HepG2 (cell line): ENCODE measurements around the gene ACTN3. TPM values are rescaled to one million over a fixed set of nuclear protein-coding genes. Genes with fewer than 3 reads are reported as not detected.

Source experiments
- CERS6 ChIP-seq: sonication (generic); formaldehyde crosslinking; IDR thresholded peaks from 2 replicates; pipeline ENCODE4 v1.5.0; 2020; ENCODE audit warnings: missing genetic modification reagents
- CREB3 ChIP-seq: sonication (generic); formaldehyde crosslinking; IDR thresholded peaks from 2 replicates; pipeline ENCODE4 v1.5.0; 2020; ENCODE audit warnings: missing genetic modification reagents
- MIXL1 ChIP-seq: IDR thresholded peaks from 2 replicates; pipeline ENCODE4 v1.6.1; 2016
- MLXIP ChIP-seq: sonication (generic); formaldehyde crosslinking; IDR thresholded peaks from 2 replicates; pipeline ENCODE4 v1.9.0; 2021; ENCODE audit warnings: missing genetic modification reagents, borderline replicate concordance
- PRDM10 ChIP-seq: sonication (generic); formaldehyde crosslinking; IDR thresholded peaks from 2 replicates; pipeline ENCODE4 v1.4.0; 2020; ENCODE audit warnings: low read depth, missing genetic modification reagents
- SOX13 ChIP-seq, 3 experiments: fragments of 450-650 bp in 1 of 3; sonication (generic) in 1 of 3; formaldehyde crosslinking in 1 of 3; IDR thresholded peaks in 2 of 3; conservative IDR thresholded peaks in 1 of 3; 2 replicates each; pipeline versions ENCODE4 v1.5.0 to v1.6.1; 2016 to 2020; ENCODE audit warnings: antibody characterized with exemption in 1 of 3, mild to moderate bottlenecking in 1 of 3, missing compliant biosample characterization in 1 of 3, missing genetic modification reagents in 1 of 3, moderate library complexity in 1 of 3
- SOX5 ChIP-seq: IDR thresholded peaks from 2 replicates; pipeline ENCODE4 v1.6.1; 2016; ENCODE audit warnings: borderline replicate concordance
- SP2 ChIP-seq: sonication (generic); formaldehyde crosslinking; IDR thresholded peaks from 2 replicates; pipeline ENCODE4 v1.5.1; 2020; ENCODE audit warnings: mild to moderate bottlenecking, missing genetic modification reagents
- TAF1 ChIP-seq: sonication (generic); formaldehyde crosslinking; IDR thresholded peaks from 2 replicates; pipeline ENCODE4 v1.4.0; 2020; ENCODE audit warnings: missing genetic modification reagents
- TCF7L2 ChIP-seq: IDR thresholded peaks from 2 replicates; pipeline ENCODE4 v1.6.1; 2011; ENCODE audit warnings: mild to moderate bottlenecking, low read depth, low read length, moderate library complexity
- TEAD2 ChIP-seq: sonication (generic); formaldehyde crosslinking; IDR thresholded peaks from 2 replicates; pipeline ENCODE4 v1.9.0; 2021; ENCODE audit warnings: missing genetic modification reagents
- TOPORS ChIP-seq: sonication (generic); formaldehyde crosslinking; IDR thresholded peaks from 2 replicates; pipeline ENCODE4 v1.8.0; 2023; ENCODE audit warnings: mild to moderate bottlenecking, missing genetic modification reagents
- ZNF441 ChIP-seq: sonication (generic); formaldehyde crosslinking; IDR thresholded peaks from 2 replicates; pipeline ENCODE4 v1.7.0; 2021; ENCODE audit warnings: missing genetic modification reagents, borderline replicate concordance
- ZNF510 ChIP-seq: sonication (generic); formaldehyde crosslinking; IDR thresholded peaks from 2 replicates; pipeline ENCODE4 v1.4.0; 2020; ENCODE audit warnings: low read depth, mild to moderate bottlenecking, missing genetic modification reagents
- ZNF768 ChIP-seq: sonication (generic); formaldehyde crosslinking; IDR thresholded peaks from 2 replicates; pipeline ENCODE4 v1.4.0; 2020; ENCODE audit warnings: missing genetic modification reagents
- polyA plus RNA-seq, 8 experiments: library from polyadenylated mRNA; depleted of rRNA in 3 of 8; stranded (reverse) in 7 of 8; unstranded in 1 of 8; fragments of >200 nt; fragmentation: Illumina TruSeq in 4 of 8; extraction: Trizol in 4 of 8; gene quantifications; 2 replicates each; pipeline versions ENCODE4 v1.2.1 to v1.2.3, GENCODE V29; 2011 to 2016; ENCODE audit warnings: low read depth in 4 of 8, missing spikeins in 1 of 8, mixed read lengths in 1 of 8; ENCODE audit not compliant: insufficient read depth in 1 of 8
- total RNA-seq, 5 experiments: library from RNA; depleted of rRNA; stranded (reverse); fragments of >200 nt; fragmentation: Illumina TruSeq; extraction: Trizol; gene quantifications; 2 replicates each; pipeline ENCODE4 v1.2.3, GENCODE V29; 2016; ENCODE audit warnings: low read depth in 1 of 5
- TF ChIP-seq, protein P1 (sequence below): sonication (generic); formaldehyde crosslinking; IDR thresholded peaks from 2 replicates; pipeline ENCODE4 v1.4.0; 2020; ENCODE audit warnings: missing genetic modification reagents, borderline replicate concordance

ACTN3 gene
- total and polyA plus RNA-seq, 2 of the 13 experiments (the other 11 are each of a cell fraction or from before 2014, with no cell fraction given) = 0.04 to 0.09 TPM

GRCh38 chr11:66510271-66510989 lies 36.3 kb upstream of the ACTN3 start, which contains the start of gene BBS1 (continued):
- TF ChIP-seq, protein P1, sequence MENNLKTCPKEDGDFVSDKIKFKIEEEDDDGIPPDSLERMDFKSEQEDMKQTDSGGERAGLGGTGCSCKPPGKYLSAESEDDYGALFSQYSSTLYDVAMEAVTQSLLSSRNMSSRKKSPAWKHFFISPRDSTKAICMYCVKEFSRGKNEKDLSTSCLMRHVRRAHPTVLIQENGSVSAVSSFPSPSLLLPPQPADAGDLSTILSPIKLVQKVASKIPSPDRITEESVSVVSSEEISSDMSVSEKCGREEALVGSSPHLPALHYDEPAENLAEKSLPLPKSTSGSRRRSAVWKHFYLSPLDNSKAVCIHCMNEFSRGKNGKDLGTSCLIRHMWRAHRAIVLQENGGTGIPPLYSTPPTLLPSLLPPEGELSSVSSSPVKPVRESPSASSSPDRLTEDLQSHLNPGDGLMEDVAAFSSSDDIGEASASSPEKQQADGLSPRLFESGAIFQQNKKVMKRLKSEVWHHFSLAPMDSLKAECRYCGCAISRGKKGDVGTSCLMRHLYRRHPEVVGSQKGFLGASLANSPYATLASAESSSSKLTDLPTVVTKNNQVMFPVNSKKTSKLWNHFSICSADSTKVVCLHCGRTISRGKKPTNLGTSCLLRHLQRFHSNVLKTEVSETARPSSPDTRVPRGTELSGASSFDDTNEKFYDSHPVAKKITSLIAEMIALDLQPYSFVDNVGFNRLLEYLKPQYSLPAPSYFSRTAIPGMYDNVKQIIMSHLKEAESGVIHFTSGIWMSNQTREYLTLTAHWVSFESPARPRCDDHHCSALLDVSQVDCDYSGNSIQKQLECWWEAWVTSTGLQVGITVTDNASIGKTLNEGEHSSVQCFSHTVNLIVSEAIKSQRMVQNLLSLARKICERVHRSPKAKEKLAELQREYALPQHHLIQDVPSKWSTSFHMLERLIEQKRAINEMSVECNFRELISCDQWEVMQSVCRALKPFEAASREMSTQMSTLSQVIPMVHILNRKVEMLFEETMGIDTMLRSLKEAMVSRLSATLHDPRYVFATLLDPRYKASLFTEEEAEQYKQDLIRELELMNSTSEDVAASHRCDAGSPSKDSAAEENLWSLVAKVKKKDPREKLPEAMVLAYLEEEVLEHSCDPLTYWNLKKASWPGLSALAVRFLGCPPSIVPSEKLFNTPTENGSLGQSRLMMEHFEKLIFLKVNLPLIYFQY = no peak
- TF ChIP-seq CERS6 (CRISPR knock-in tag) = no peak
- TF ChIP-seq PRDM10 (CRISPR knock-in tag) = 0 out of 2 replicates have a peak, but pooled peaks have one; percentile 42
- no peak for TF ChIP-seq TEAD2 (CRISPR knock-in tag)
- TF ChIP-seq CREB3 (CRISPR knock-in tag) = no peak
- TF ChIP-seq ZNF768 (CRISPR knock-in tag) = peak; percentile 73; the same call in 1 of the 2 replicates
- TF ChIP-seq MLXIP (CRISPR knock-in tag) = no peak
- TF ChIP-seq TCF7L2 = no peak
- TF ChIP-seq ZNF441 (CRISPR knock-in tag) = peak; percentile 46; the same call in 1 of the 2 replicates
- no peak for TF ChIP-seq TOPORS (CRISPR knock-in tag)
- TF ChIP-seq MIXL1 = peak; percentile 49; the same call in 1 of the 2 replicates
- peak; percentile 79 for TF ChIP-seq SP2 (CRISPR knock-in tag)
- TF ChIP-seq ZNF510 (CRISPR knock-in tag) = no peak
- no peak for TF ChIP-seq SOX13 (IDR thresholded peaks at IDR 0.05)
- TF ChIP-seq SOX13 (CRISPR knock-in tag; conservative IDR thresholded peaks at IDR 0.05 in 1 of 2, IDR thresholded peaks at IDR 0.05 in 1 of 2) = no peak
- TF ChIP-seq TAF1 = peak; percentile 83
- TF ChIP-seq SOX5 = no peak; the same call in 1 of the 2 replicates
